K562 treated with DMSO at 1 percent for 4 hours (cell line): ENCODE measurements around the gene C5. TPM values are rescaled to one million over a fixed set of nuclear protein-coding genes. Genes with fewer than 3 reads are reported as not detected.

Experiments
- total RNA-seq: library from RNA; unstranded; fragments of 300-600 nt; gene quantifications from 2 replicates; pipeline ENCODE4 v1.2.3, GENCODE V29; 2022; ENCODE audit not compliant: insufficient read depth

Gene C5
- total RNA-seq, result 0.76 and 0.79 TPM in 2 replicates

GRCh38 chr9:121050128-121050988 lies at the start of gene C5:
TSS of gene C5 (minus strand) at chr9:121050275. CDS start at chr9:121050246, 29 bp downstream.

GRCh38 chr9:121074370-121075250 lies 24.5 kb upstream of the C5 start, which contains the start of gene CNTRL:
TSS of gene CNTRL (plus strand) at chr9:121074955. CDS start at chr9:121088327, 13,372 bp downstream.

GRCh38 chr9:120926397-120926928 lies 123.6 kb downstream of the C5 start, which contains the start of gene TRAF1:
TSS of gene TRAF1 (minus strand) at chr9:120926796. CDS start at chr9:120926075, 721 bp downstream.

Other genes with a start within 250 kb of the C5 start
- gene PSMD5, start 207.4 kb downstream of the C5 start, total RNA-seq, result 37.1 and 51.1 TPM in 2 replicates
- 113 and 145 TPM in 2 replicates for gene PHF19, start 173.1 kb downstream of the C5 start, total RNA-seq
- not detected in 2 replicates for gene TRAF1, start 123.5 kb downstream of the C5 start, total RNA-seq
- gene CNTRL, start 24.7 kb upstream of the C5 start, total RNA-seq, result 16.1 and 16.7 TPM in 2 replicates
- gene RAB14, start 151.6 kb upstream of the C5 start, total RNA-seq, result 22.8 and 25.3 TPM in 2 replicates
- gene GSN, start 217.9 kb upstream of the C5 start, total RNA-seq, result 41.5 and 42.5 TPM in 2 replicates